ENCODE measurements around the gene M6PR. TPM values are rescaled to one million over a fixed set of nuclear protein-coding genes. Genes with fewer than 3 reads are reported as not detected.

M6PR gene
- total RNA-seq, 4 donors from 2014 or later, result 45.9 to 128 (median 75.4) TPM

- Histone ChIP-seq H3K4me3 (no peak overlapping the region), H3K36me3 (no peaks in the 10 kb centered on the region), H3K27ac (no peak overlapping the region), H3K27me3 (no peaks in the 10 kb centered on the region), H3K9me3 (no peaks in the 10 kb centered on the region), H3K4me1 (no peaks in the 10 kb centered on the region)
- no peak for DNase-seq
- intact Hi-C loops (cut with DNase I; ENCODE audit: low total_unique reads), result no loop called here
- TF ChIP-seq, protein P1, sequence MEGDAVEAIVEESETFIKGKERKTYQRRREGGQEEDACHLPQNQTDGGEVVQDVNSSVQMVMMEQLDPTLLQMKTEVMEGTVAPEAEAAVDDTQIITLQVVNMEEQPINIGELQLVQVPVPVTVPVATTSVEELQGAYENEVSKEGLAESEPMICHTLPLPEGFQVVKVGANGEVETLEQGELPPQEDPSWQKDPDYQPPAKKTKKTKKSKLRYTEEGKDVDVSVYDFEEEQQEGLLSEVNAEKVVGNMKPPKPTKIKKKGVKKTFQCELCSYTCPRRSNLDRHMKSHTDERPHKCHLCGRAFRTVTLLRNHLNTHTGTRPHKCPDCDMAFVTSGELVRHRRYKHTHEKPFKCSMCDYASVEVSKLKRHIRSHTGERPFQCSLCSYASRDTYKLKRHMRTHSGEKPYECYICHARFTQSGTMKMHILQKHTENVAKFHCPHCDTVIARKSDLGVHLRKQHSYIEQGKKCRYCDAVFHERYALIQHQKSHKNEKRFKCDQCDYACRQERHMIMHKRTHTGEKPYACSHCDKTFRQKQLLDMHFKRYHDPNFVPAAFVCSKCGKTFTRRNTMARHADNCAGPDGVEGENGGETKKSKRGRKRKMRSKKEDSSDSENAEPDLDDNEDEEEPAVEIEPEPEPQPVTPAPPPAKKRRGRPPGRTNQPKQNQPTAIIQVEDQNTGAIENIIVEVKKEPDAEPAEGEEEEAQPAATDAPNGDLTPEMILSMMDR (IDR thresholded peaks at IDR 0.05), result no peak
- TF ChIP-seq POLR2A (IDR thresholded peaks at IDR 0.05), result no peak
Measured at GRCh38 chr12:8991371-8992345, 42.2 kb upstream of the M6PR start.

GRCh38 chr12:8989413-8989812 lies 40.0 kb upstream of the M6PR start, which contains the start of gene KLRG1:
Gene KLRG1, plus strand, starts transcription at chr12:8989546. Its CDS starts 90 bp downstream, at chr12:8989636.
- no peaks in the 10 kb centered on the region for H3K9me3 ChIP-seq
- no peaks in the 10 kb centered on the region for H3K4me1 ChIP-seq
- no peak for DNase-seq
- H3K27me3 ChIP-seq, result no peaks in the 10 kb centered on the region
- no peak within 1 kb of the TSS for H3K27ac ChIP-seq
- H3K36me3 ChIP-seq, result no peaks in the 10 kb centered on the region
- intact Hi-C loops (cut with DNase I; ENCODE audit: low total_unique reads), result no loop called here
- no peak for TF ChIP-seq POLR2A (IDR thresholded peaks at IDR 0.05)
- TF ChIP-seq, protein P1 (IDR thresholded peaks at IDR 0.05), result no peak
- H3K4me3 ChIP-seq, result no peak within 1 kb of the TSS

GRCh38 chr12:8987685-8988084 lies 38.2 kb upstream of the M6PR start:
- H3K27ac ChIP-seq, result no peak overlapping the region
- H3K36me3 ChIP-seq, result no peaks in the 10 kb centered on the region
- TF ChIP-seq, protein P1 (IDR thresholded peaks at IDR 0.05), result no peak
- no peak for TF ChIP-seq POLR2A (IDR thresholded peaks at IDR 0.05)
- H3K4me3 ChIP-seq, result no peak overlapping the region
- intact Hi-C loops (cut with DNase I; ENCODE audit: low total_unique reads), result no loop called here
- no peaks in the 10 kb centered on the region for H3K9me3 ChIP-seq
- H3K4me1 ChIP-seq, result no peaks in the 10 kb centered on the region
- no peaks in the 10 kb centered on the region for H3K27me3 ChIP-seq
- no peak for DNase-seq

DNA sequence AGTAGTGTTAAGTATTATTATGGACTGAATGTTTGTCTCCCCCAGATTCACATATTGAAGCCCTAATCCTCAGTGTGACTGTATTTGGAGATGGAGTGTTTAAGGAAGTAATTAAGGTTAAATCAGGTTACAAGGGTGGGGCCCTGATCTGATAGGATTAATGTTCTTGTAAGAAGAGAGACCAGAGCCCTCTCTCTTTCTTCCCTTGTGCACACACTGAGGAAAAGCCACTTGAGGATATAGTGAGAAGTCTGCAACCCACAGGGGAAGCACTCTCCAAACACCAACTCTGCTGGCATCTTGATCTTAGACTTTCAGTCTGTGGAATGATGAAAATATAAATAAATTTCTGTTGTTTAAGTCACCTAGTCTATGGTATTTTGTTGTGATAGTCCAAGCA lies 37.7 kb upstream of the M6PR start:
- TF ChIP-seq POLR2A (IDR thresholded peaks at IDR 0.05), result no peak
- TF ChIP-seq, protein P1 (IDR thresholded peaks at IDR 0.05), result no peak
- H3K4me1 ChIP-seq, result no peaks in the 10 kb centered on the region
- H3K4me3 ChIP-seq, result no peak overlapping the region
- no peaks in the 10 kb centered on the region for H3K27me3 ChIP-seq
- intact Hi-C loops (cut with DNase I; ENCODE audit: low total_unique reads), result no loop called here
- no peaks in the 10 kb centered on the region for H3K36me3 ChIP-seq
- no peak for DNase-seq
- no peaks in the 10 kb centered on the region for H3K9me3 ChIP-seq
- no peak overlapping the region for H3K27ac ChIP-seq

GRCh38 chr12:8985213-8985754 lies 35.8 kb upstream of the M6PR start:
- no peak for DNase-seq
- Histone ChIP-seq H3K4me1 (no peaks in the 10 kb centered on the region), H3K4me3 (no peak overlapping the region), H3K9me3 (peaks cover 0 to 5% of the 10 kb centered on the region in 2 donors), H3K27ac (no peak overlapping the region), H3K36me3 (no peaks in the 10 kb centered on the region), H3K27me3 (no peaks in the 10 kb centered on the region)
- TF ChIP-seq POLR2A (IDR thresholded peaks at IDR 0.05), result no peak
- TF ChIP-seq, protein P1 (IDR thresholded peaks at IDR 0.05), result no peak
- intact Hi-C loops (cut with DNase I; ENCODE audit: low total_unique reads), result no loop called here

Measured in uterus (tissue), 4 donors.